ENCODE data around the gene TOR1AIP2. TPM values are rescaled to one million over a fixed set of nuclear protein-coding genes. Genes with fewer than 3 reads are reported as not detected.

Gene TOR1AIP2
- total RNA-seq, 1 experiment from 2014 or later: 28.9 TPM

DNA sequence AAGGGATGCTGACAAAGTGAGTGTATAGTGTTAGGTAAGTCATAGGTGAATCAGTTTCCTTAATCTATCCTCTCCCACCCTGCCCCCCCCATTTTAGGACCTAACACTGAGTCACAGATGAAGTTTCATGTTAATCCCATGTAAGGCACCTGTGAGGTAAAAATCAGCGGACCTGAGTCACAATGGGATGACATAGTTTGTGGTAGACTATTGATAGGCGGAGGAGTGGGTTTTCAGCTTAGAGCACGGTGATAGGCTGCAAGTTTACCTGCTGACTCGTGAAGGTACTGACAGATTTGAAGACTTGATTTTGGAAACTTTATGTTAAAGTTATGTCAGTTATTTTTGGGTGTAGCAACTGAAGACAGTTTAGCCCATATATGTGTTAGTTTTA, 6.1 kb upstream of the TOR1AIP2 start:
- intact Hi-C loops (cut with micrococcal nuclease): loop anchor here (2.0 to 5.0 kb wide), 3 partner anchors 54 to 274 kb away; partner anchors contain the start of gene CEP350
- DNase-seq (peak; percentile 78), ATAC-seq (no peak)
- H3K9me3 ChIP-seq (ENCODE audit: low read length): no peaks in the 10 kb centered on the region
- peak overlapping the region; percentile 96 for H3K27ac ChIP-seq (ENCODE audit: low read length)
- H2AFZ ChIP-seq (ENCODE audit: low read length): 0 out of 2 replicates have a peak overlapping the region, but pooled peaks have one; percentile 89
- no peaks in the 10 kb centered on the region for H3K9me2 ChIP-seq (replicated peaks; ENCODE audit: low read length)
- ChIA-PET POLR2A (ENCODE audit: unreplicated experiment) (no interaction called here), CTCF (no interaction called here)
- H3K79me2 ChIP-seq (ENCODE audit: low read length): peaks cover 34% of the 10 kb centered on the region
- peak overlapping the region; percentile 97 for H3K9ac ChIP-seq (ENCODE audit: low read length)
- peaks cover 10% of the 10 kb centered on the region; the same call in 1 of the 2 replicates for H3K36me3 ChIP-seq (ENCODE audit: low read depth, low read length)
- peak overlapping the region; percentile 99 for H3K4me3 ChIP-seq (ENCODE audit: low read length)
- peak overlapping the region; percentile 97 for H3K4me2 ChIP-seq (ENCODE audit: low read length)
- TF ChIP-seq EZH2 (IDR thresholded peaks at IDR 0.05; ENCODE audit: low read length, unreplicated experiment) (no peak), CTCF (conservative IDR thresholded peaks at IDR 0.05; ENCODE audit: low read depth, low read length) (no peak), EZH2phosphoT487 (IDR thresholded peaks at IDR 0.05; ENCODE audit: borderline replicate concordance, low read length) (no peak)
- no TSS peak for BruUV-seq (replicated peaks)
- no peaks in the 10 kb centered on the region for H4K20me1 ChIP-seq (ENCODE audit: low read length)
- H3K4me1 ChIP-seq (ENCODE audit: insufficient read depth, low read length): peaks cover 11% of the 10 kb centered on the region; the same call in 1 of the 2 replicates
- no peaks in the 10 kb centered on the region for H3K27me3 ChIP-seq (ENCODE audit: low read length)
- no peaks in the 10 kb centered on the region for H3F3A ChIP-seq (ENCODE audit: low read length, unreplicated experiment)

- no TSS peak for BruUV-seq (replicated peaks)
- intact Hi-C loops (cut with micrococcal nuclease): loop anchor here (2.0 to 5.0 kb wide), 3 partner anchors 54 to 274 kb away; partner anchors contain the start of gene CEP350
- CTCF ChIA-PET: no interaction called here
These were observed 5.6 kb upstream of the TOR1AIP2 start for GRCh38 chr1:179883040-179883744.

More at GRCh38 chr1:179883040-179883744, 5.6 kb upstream of the TOR1AIP2 start:
- H3K4me1 ChIP-seq (ENCODE audit: insufficient read depth, low read length): peaks cover 11% of the 10 kb centered on the region; the same call in 1 of the 2 replicates
- no peaks in the 10 kb centered on the region for H3K9me3 ChIP-seq (ENCODE audit: low read length)
- H3F3A ChIP-seq (ENCODE audit: low read length, unreplicated experiment): no peaks in the 10 kb centered on the region
- no peaks in the 10 kb centered on the region for H3K9me2 ChIP-seq (replicated peaks; ENCODE audit: low read length)
- H3K27me3 ChIP-seq (ENCODE audit: low read length): no peaks in the 10 kb centered on the region
- peak overlapping the region; percentile 97 for H3K4me2 ChIP-seq (ENCODE audit: low read length)
- peak overlapping the region; percentile 99 for H3K4me3 ChIP-seq (ENCODE audit: low read length)
- H3K36me3 ChIP-seq (ENCODE audit: low read depth, low read length): peaks cover 10% of the 10 kb centered on the region; the same call in 1 of the 2 replicates
- POLR2A ChIA-PET (ENCODE audit: unreplicated experiment): no interaction called here
- H3K79me2 ChIP-seq (ENCODE audit: low read length): peaks cover 34% of the 10 kb centered on the region
- ATAC-seq: peak; percentile 44; the same call in 1 of the 2 replicates
- H2AFZ ChIP-seq (ENCODE audit: low read length): peak overlapping the region; percentile 89
- DNase-seq: no peak
- H3K9ac ChIP-seq (ENCODE audit: low read length): peak overlapping the region; percentile 97
- TF ChIP-seq EZH2 (IDR thresholded peaks at IDR 0.05; ENCODE audit: low read length, unreplicated experiment) (no peak), CTCF (conservative IDR thresholded peaks at IDR 0.05; ENCODE audit: low read depth, low read length) (no peak), EZH2phosphoT487 (IDR thresholded peaks at IDR 0.05; ENCODE audit: borderline replicate concordance, low read length) (no peak)
- no peaks in the 10 kb centered on the region for H4K20me1 ChIP-seq (ENCODE audit: low read length)
- peak overlapping the region; percentile 96 for H3K27ac ChIP-seq (ENCODE audit: low read length)
